Measurements from ENCODE around the gene CYP19A1. TPM values are rescaled to one million over a fixed set of nuclear protein-coding genes. Genes with fewer than 3 reads are reported as not detected.
A peak's percentile ranks its signal among the peaks of the same experiment; 100 is the strongest.
"Not testable (repeated sequence)": the region's sequence is repeated elsewhere in the genome, so short reads cannot be mapped to it uniquely, and the experiment has no call there.

Gene CYP19A1
- polyA plus RNA-seq, 3 donors: 0.21 to 0.39 TPM; not detected in 1

GRCh38 chr15:51265037-51265555 lies 73.3 kb downstream of the CYP19A1 start:
- no peak for DNase-seq (ENCODE audit: low read depth in 3 of 3, low spot score in 2 of 3)

GRCh38 chr15:51263726-51264125 lies 74.7 kb downstream of the CYP19A1 start:
- DNase-seq (ENCODE audit: low read depth in 3 of 3, low spot score in 2 of 3): no peak

GRCh38 chr15:51263116-51263515 lies 75.3 kb downstream of the CYP19A1 start:
- DNase-seq (ENCODE audit: low read depth in 3 of 3, low spot score in 2 of 3): no peak

- DNase-seq (ENCODE audit: low read depth in 3 of 3, low spot score in 2 of 3): no peak
Observed at GRCh38 chr15:51262463-51262862, 75.9 kb downstream of the CYP19A1 start.

- DNase-seq (ENCODE audit: low read depth in 3 of 3, low spot score in 2 of 3): not testable (repeated sequence)
Observed at GRCh38 chr15:51261113-51261512, 77.3 kb downstream of the CYP19A1 start.

- DNase-seq (ENCODE audit: low read depth in 3 of 3, low spot score in 2 of 3): no peak
Observed at GRCh38 chr15:51260202-51260601, 78.2 kb downstream of the CYP19A1 start.

GRCh38 chr15:51255533-51255932 lies 82.9 kb downstream of the CYP19A1 start:
- DNase-seq (ENCODE audit: low read depth in 3 of 3, low spot score in 2 of 3): no peak

GRCh38 chr15:51253366-51253765 lies 85.0 kb downstream of the CYP19A1 start:
- DNase-seq (ENCODE audit: low read depth in 3 of 3, low spot score in 2 of 3): no peak

GRCh38 chr15:51252671-51253070 lies 85.7 kb downstream of the CYP19A1 start:
- DNase-seq (ENCODE audit: low read depth in 3 of 3, low spot score in 2 of 3): no peak

GRCh38 chr15:51251556-51251955 lies 86.8 kb downstream of the CYP19A1 start:
- no peak for DNase-seq (ENCODE audit: low read depth in 3 of 3, low spot score in 2 of 3)

GRCh38 chr15:51250217-51251011 lies 88.0 kb downstream of the CYP19A1 start:
- DNase-seq (ENCODE audit: low read depth in 3 of 3, low spot score in 2 of 3): no peak

- DNase-seq (ENCODE audit: low read depth in 3 of 3, low spot score in 2 of 3): no peak
Observed at GRCh38 chr15:51245628-51246027, 92.8 kb downstream of the CYP19A1 start.

- DNase-seq (ENCODE audit: low read depth in 3 of 3, low spot score in 2 of 3): no peak
Observed at GRCh38 chr15:51244423-51244869, 94.0 kb downstream of the CYP19A1 start.

- no peak for DNase-seq (ENCODE audit: low read depth in 3 of 3, low spot score in 2 of 3)
Observed at GRCh38 chr15:51243774-51244173, 94.6 kb downstream of the CYP19A1 start.

- DNase-seq (ENCODE audit: low read depth in 3 of 3, low spot score in 2 of 3): no peak
Observed at GRCh38 chr15:51240066-51240465, 98.3 kb downstream of the CYP19A1 start.

- no peak for DNase-seq (ENCODE audit: low read depth in 3 of 3, low spot score in 2 of 3)
Observed at GRCh38 chr15:51237816-51238215, 100.6 kb downstream of the CYP19A1 start.

- DNase-seq (ENCODE audit: low read depth in 3 of 3, low spot score in 2 of 3): no peak
Observed at GRCh38 chr15:51234176-51234927, 104.0 kb downstream of the CYP19A1 start.

- no peak for DNase-seq (ENCODE audit: low read depth in 3 of 3, low spot score in 2 of 3)
Observed at GRCh38 chr15:51232581-51232980, 105.8 kb downstream of the CYP19A1 start.

- DNase-seq (ENCODE audit: low read depth in 3 of 3, low spot score in 2 of 3): peak in 2 of 3 donors; percentile 2 to 21
Observed at GRCh38 chr15:51229907-51230330, 108.5 kb downstream of the CYP19A1 start.

- DNase-seq (ENCODE audit: low read depth in 3 of 3, low spot score in 2 of 3): no peak
Observed at GRCh38 chr15:51227940-51228732, 110.3 kb downstream of the CYP19A1 start.
